ENCODE measurements around the gene ATP2C2.

ATP2C2 gene

GRCh38 chr16:84511180-84511800, 143.0 kb downstream of the ATP2C2 start:
- H3K9ac ChIP-seq (ENCODE audit: low read depth, low read length): no peak overlapping the region
- H2AFZ ChIP-seq (ENCODE audit: low read depth, low read length): no peak overlapping the region
- TF ChIP-seq CTCF (IDR thresholded peaks at IDR 0.05; ENCODE audit: borderline replicate concordance, extremely low read depth, low read length, poor library complexity, severe bottlenecking) (peak; percentile 99), EZH2 (IDR thresholded peaks at IDR 0.05; ENCODE audit: borderline replicate concordance, low read depth, low read length, severe bottlenecking) (no peak)
- no peaks in the 10 kb centered on the region for H3K9me3 ChIP-seq (ENCODE audit: insufficient read depth, low read length, severe bottlenecking)
- peak; percentile 87 for ATAC-seq (ENCODE audit: insufficient read depth, low read depth)
- DNase-seq: peak; percentile 73
- H3K36me3 ChIP-seq (ENCODE audit: insufficient read depth, low read length): no peaks in the 10 kb centered on the region
- no peaks in the 10 kb centered on the region for H3K27me3 ChIP-seq (ENCODE audit: insufficient read depth, low read length, poor library complexity)
- H3K4me1 ChIP-seq (ENCODE audit: insufficient read depth, low read length): peaks cover 1% of the 10 kb centered on the region; the same call in 1 of the 2 replicates
- no peak overlapping the region for H3K27ac ChIP-seq (ENCODE audit: low read length)
- 0 out of 2 replicates have a peak, but pooled peaks cover 3% of the 10 kb centered on the region for H4K20me1 ChIP-seq (ENCODE audit: insufficient read depth, low read length)
- H3K4me3 ChIP-seq (ENCODE audit: low read depth in 1 of 2, low read length in 2 of 2): no peak overlapping the region
- no peaks in the 10 kb centered on the region for H3K79me2 ChIP-seq (ENCODE audit: insufficient read depth, low read length)
- 0 out of 2 replicates have a peak overlapping the region, but pooled peaks have one; percentile 12 for H3K4me2 ChIP-seq (ENCODE audit: insufficient read depth, low read length)

- Histone ChIP-seq H3K27me3 (ENCODE audit: insufficient read depth, low read length, poor library complexity) (no peaks in the 10 kb centered on the region), H3K36me3 (ENCODE audit: insufficient read depth, low read length) (no peaks in the 10 kb centered on the region), H3K79me2 (ENCODE audit: insufficient read depth, low read length) (no peaks in the 10 kb centered on the region), H3K4me1 (ENCODE audit: insufficient read depth, low read length) (no peaks in the 10 kb centered on the region), H4K20me1 (ENCODE audit: insufficient read depth, low read length) (0 out of 2 replicates have a peak, but pooled peaks cover 3% of the 10 kb centered on the region), H3K9me3 (ENCODE audit: insufficient read depth, low read length, severe bottlenecking) (no peaks in the 10 kb centered on the region), H3K4me3 (ENCODE audit: low read depth in 1 of 2, low read length in 2 of 2) (no peak overlapping the region), H3K27ac (ENCODE audit: low read length) (no peak overlapping the region), H3K4me2 (ENCODE audit: insufficient read depth, low read length) (no peak overlapping the region), H2AFZ (ENCODE audit: low read depth, low read length) (no peak overlapping the region), H3K9ac (ENCODE audit: low read depth, low read length) (no peak overlapping the region)
- ATAC-seq (ENCODE audit: insufficient read depth, low read depth): no peak
- TF ChIP-seq EZH2 (IDR thresholded peaks at IDR 0.05; ENCODE audit: borderline replicate concordance, low read depth, low read length, severe bottlenecking) (no peak), CTCF (IDR thresholded peaks at IDR 0.05; ENCODE audit: borderline replicate concordance, extremely low read depth, low read length, poor library complexity, severe bottlenecking) (no peak)
- no peak for DNase-seq
Measured at GRCh38 chr16:84511831-84512230, 143.5 kb downstream of the ATP2C2 start.

- H3K27ac ChIP-seq (ENCODE audit: low read length): no peak overlapping the region
- no peak overlapping the region for H3K4me3 ChIP-seq (ENCODE audit: low read depth in 1 of 2, low read length in 2 of 2)
- no peak overlapping the region for H2AFZ ChIP-seq (ENCODE audit: low read depth, low read length)
- TF ChIP-seq CTCF (IDR thresholded peaks at IDR 0.05; ENCODE audit: borderline replicate concordance, extremely low read depth, low read length, poor library complexity, severe bottlenecking) (no peak), EZH2 (IDR thresholded peaks at IDR 0.05; ENCODE audit: borderline replicate concordance, low read depth, low read length, severe bottlenecking) (no peak)
- H3K4me1 ChIP-seq (ENCODE audit: insufficient read depth, low read length): no peaks in the 10 kb centered on the region
- H3K9me3 ChIP-seq (ENCODE audit: insufficient read depth, low read length, severe bottlenecking): no peaks in the 10 kb centered on the region
- H4K20me1 ChIP-seq (ENCODE audit: insufficient read depth, low read length): 0 out of 2 replicates have a peak, but pooled peaks cover 3% of the 10 kb centered on the region
- H3K36me3 ChIP-seq (ENCODE audit: insufficient read depth, low read length): no peaks in the 10 kb centered on the region
- ATAC-seq (ENCODE audit: insufficient read depth, low read depth) (no peak), DNase-seq (no peak)
- H3K27me3 ChIP-seq (ENCODE audit: insufficient read depth, low read length, poor library complexity): no peaks in the 10 kb centered on the region
- no peaks in the 10 kb centered on the region for H3K79me2 ChIP-seq (ENCODE audit: insufficient read depth, low read length)
- H3K4me2 ChIP-seq (ENCODE audit: insufficient read depth, low read length): no peak overlapping the region
- no peak overlapping the region for H3K9ac ChIP-seq (ENCODE audit: low read depth, low read length)
Measured at GRCh38 chr16:84513123-84513522, 144.8 kb downstream of the ATP2C2 start.
